Stimulated activated CD4-positive, alpha-beta T cell treated with anti-CD3 and anti-CD28 coated beads, Interleukin-1b, Interleukin-23, amount 100 ng/mL, for 24 hours (primary cell): Measurements from ENCODE around the gene FAM131A.

Experiments
- DNase-seq, 4 experiments: peaks; one replicate each; pipeline ENCODE4 v3.0.0-alpha.2; 2020; ENCODE audit warnings: low read depth in 4 of 4, low spot score in 1 of 4

Gene FAM131A

GRCh38 chr3:184375747-184376461 is 38.5 kb downstream of the FAM131A start:
- no peak for DNase-seq

GRCh38 chr3:184377374-184377773 is 40.0 kb downstream of the FAM131A start:
- no peak for DNase-seq

GRCh38 chr3:184377882-184378445 is 40.6 kb downstream of the FAM131A start, which contains the start of gene THPO:
THPO (minus strand) TSS chr3:184378207; CDS start chr3:184376259, 1,948 bp downstream.
- DNase-seq = no peak

GRCh38 chr3:184378651-184379357 is 41.4 kb downstream of the FAM131A start:
- no peak for DNase-seq

- DNase-seq = no peak
Observed at GRCh38 chr3:184379358-184380184, 42.2 kb downstream of the FAM131A start, which contains the start of gene CHRD. CHRD (plus strand) TSS chr3:184380054; CDS start chr3:184380319, 265 bp downstream.

- DNase-seq = no peak
Observed at GRCh38 chr3:184380185-184380626, 42.8 kb downstream of the FAM131A start.

GRCh38 chr3:184380627-184381260 is 43.3 kb downstream of the FAM131A start:
- no peak for DNase-seq

GRCh38 chr3:184381261-184382224 is 44.1 kb downstream of the FAM131A start:
- no peak for DNase-seq

GRCh38 chr3:184382326-184383032 is 45.1 kb downstream of the FAM131A start:
- DNase-seq = no peak

GRCh38 chr3:184383033-184383740 is 45.8 kb downstream of the FAM131A start:
- no peak for DNase-seq

- DNase-seq = no peak
Observed at GRCh38 chr3:184384342-184384741, 46.9 kb downstream of the FAM131A start.

GRCh38 chr3:184384856-184385422 is 47.5 kb downstream of the FAM131A start:
- DNase-seq = no peak

- DNase-seq = no peak
Observed at GRCh38 chr3:184386047-184386806, 48.8 kb downstream of the FAM131A start.

GRCh38 chr3:184387174-184387714 is 49.8 kb downstream of the FAM131A start:
- DNase-seq = no peak

- DNase-seq = no peak
Observed at GRCh38 chr3:184388164-184388935, 51.0 kb downstream of the FAM131A start.

- no peak for DNase-seq
Observed at GRCh38 chr3:184388936-184389230, 51.5 kb downstream of the FAM131A start.
